HepG2 (cell line): ENCODE data around the gene PLCL2. TPM values are rescaled to one million over a fixed set of nuclear protein-coding genes. Genes with fewer than 3 reads are reported as not detected.

Experiments
- ATAC-seq: fragments of 200-7000 bp; cut with Tn5 transposase; 3 replicates; pipeline ENCODE4 v1.9.1; 2020; ENCODE audit warnings: mild to moderate bottlenecking, moderate library complexity
- BruUV-seq: library from RNA; stranded (reverse); fragments of 400-500 nt; replicated peaks from 2 replicates; lab custom pipeline; 2021; lab: Mats Ljungman, UMichigan
- CTCF ChIA-PET: fragments of 300-600 bp; formaldehyde crosslinking; extraction: SDS; loops from one replicate; lab custom pipeline; 2021; ENCODE audit warnings: low total read pairs, inconsistent platforms, low intra/inter-chr PET ratio; lab: Yijun Ruan, JAX
- POLR2A ChIA-PET: fragments of 350-600 bp; sonication (Branson Sonifier 250); formaldehyde crosslinking; loops from one replicate; lab custom pipeline; 2020; ENCODE audit warnings: antibody characterized with exemption, inconsistent platforms; lab: Yijun Ruan, JAX
- DNase-seq: peaks from one replicate; pipeline ENCODE4 v3.0.0-alpha.2; 2015; ENCODE audit warnings: low spot score
- FAIRE-seq: peaks from 3 replicates; lab custom pipeline; 2011; peaks lifted over from hg19 to GRCh38; lab: Jason Lieb, UNC
- H2AFZ ChIP-seq: one replicate; pipeline ENCODE4 v1.6.1; 2011; ENCODE audit warnings: low read length, inconsistent platforms
- H3K27ac ChIP-seq: fragments of 300-600 bp; 3 replicates; pipeline ENCODE4 v1.8.0; 2011; ENCODE audit warnings: mixed run types, mild to moderate bottlenecking, mixed read lengths, low read length, inconsistent platforms; ENCODE audit not compliant: insufficient read depth; ENCODE audit errors: extremely low read length
- H3K27me3 ChIP-seq, 2 experiments: fragments of 200-600 bp in 1 of 2; 2 replicates in 1 of 2; 3 replicates in 1 of 2; pipeline versions ENCODE4 v1.6.0 to v1.8.0; 2011; ENCODE audit warnings: low read length in 2 of 2, mild to moderate bottlenecking in 2 of 2, moderate library complexity in 2 of 2, inconsistent platforms in 1 of 2; ENCODE audit not compliant: insufficient read depth in 2 of 2, control insufficient read depth in 1 of 2
- H3K36me3 ChIP-seq, 2 experiments: fragments of 200-600 bp in 1 of 2; replicated peaks in 1 of 2; 2 replicates in 1 of 2; 3 replicates in 1 of 2; pipeline versions ENCODE4 v1.5.1 to v1.8.0; 2011; ENCODE audit warnings: low read length in 2 of 2, inconsistent platforms in 1 of 2; ENCODE audit not compliant: insufficient read depth in 2 of 2, control insufficient read depth in 1 of 2
- H3K4me1 ChIP-seq: 2 replicates; pipeline ENCODE4 v1.5.1; 2012; ENCODE audit warnings: low read length, inconsistent platforms; ENCODE audit not compliant: insufficient read depth
- H3K4me2 ChIP-seq: 2 replicates; pipeline ENCODE4 v1.6.0; 2011; ENCODE audit warnings: low read depth, low read length, inconsistent platforms
- H3K4me3 ChIP-seq, 3 experiments: fragments of 200-600 bp in 1 of 3; sonication (generic), shearing (Covaris generic) in 1 of 3; replicated peaks in 1 of 3; 2 replicates each; pipeline ENCODE4 v1.5.1; 2011 to 2016; ENCODE audit warnings: low read length in 3 of 3, inconsistent platforms in 2 of 3, low read depth in 2 of 3, mild to moderate bottlenecking in 2 of 3, control low read depth in 1 of 3, mixed read lengths in 1 of 3; ENCODE audit not compliant: insufficient read depth in 1 of 3
- H3K79me2 ChIP-seq: one replicate; pipeline ENCODE4 v1.6.1; 2011; ENCODE audit warnings: low read length, inconsistent platforms; ENCODE audit not compliant: insufficient read depth
- H3K9ac ChIP-seq: 2 replicates; pipeline ENCODE4 v1.6.0; 2011; ENCODE audit warnings: mild to moderate bottlenecking, low read depth, low read length, inconsistent platforms; ENCODE audit not compliant: insufficient read depth
- H3K9me3 ChIP-seq: 2 replicates; pipeline ENCODE4 v1.5.1; 2012; ENCODE audit warnings: mild to moderate bottlenecking, low read length
- H4K20me1 ChIP-seq: 2 replicates; pipeline ENCODE4 v1.6.0; 2011; ENCODE audit warnings: inconsistent platforms, mild to moderate bottlenecking, low read length, moderate library complexity; ENCODE audit not compliant: insufficient read depth
- BCL6 ChIP-seq: IDR thresholded peaks from 2 replicates; pipeline ENCODE4 v1.6.1; 2016; ENCODE audit warnings: missing genetic modification reagents, missing compliant biosample characterization
- BORCS8-MEF2B ChIP-seq: sonication (generic); formaldehyde crosslinking; IDR thresholded peaks from 2 replicates; pipeline ENCODE4 v1.8.0; 2022; ENCODE audit warnings: mild to moderate bottlenecking, missing genetic modification reagents
- NFRKB ChIP-seq: fragments of 450-650 bp; IDR thresholded peaks from 2 replicates; pipeline ENCODE4 v1.6.1; 2017
- ZBTB40 ChIP-seq, 2 experiments: fragments of 450-650 bp in 1 of 2; sonication (generic) in 1 of 2; formaldehyde crosslinking in 1 of 2; IDR thresholded peaks; 2 replicates each; pipeline versions ENCODE4 v1.6.1 to v1.8.0; 2016 to 2022; ENCODE audit warnings: antibody characterized with exemption in 1 of 2, mild to moderate bottlenecking in 1 of 2, missing genetic modification reagents in 1 of 2
- WGBS: methylation state at CpG from one replicate; pipeline ENCODE4 v1.1.6; 2017; ENCODE audit warnings: low lambda C conversion rate; 5-methylcytosine and 5-hydroxymethylcytosine counted together
- in situ Hi-C: cut with HindIII; loops from 2 replicates; pipeline ENCODE4 v1.10.0; 2017; ENCODE audit warnings: low pct_unique_long_range_greater_than_20kb; ENCODE audit not compliant: extremely low pct_ligation_motif_present
- intact Hi-C: fragments of 100-400 bp; cut with micrococcal nuclease; formaldehyde crosslinking; loops from one replicate; pipeline ENCODE4 v1.10.0; 2022; ENCODE audit not compliant: unreplicated experiment
- polyA plus RNA-seq, 8 experiments: library from polyadenylated mRNA; depleted of rRNA in 3 of 8; stranded (reverse) in 7 of 8; unstranded in 1 of 8; fragments of >200 nt; fragmentation: Illumina TruSeq in 4 of 8; extraction: Trizol in 4 of 8; gene quantifications; 2 replicates each; pipeline versions ENCODE4 v1.2.1 to v1.2.3, GENCODE V29; 2011 to 2016; ENCODE audit warnings: low read depth in 4 of 8, missing spikeins in 1 of 8, mixed read lengths in 1 of 8; ENCODE audit not compliant: insufficient read depth in 1 of 8
- total RNA-seq, 5 experiments: library from RNA; depleted of rRNA; stranded (reverse); fragments of >200 nt; fragmentation: Illumina TruSeq; extraction: Trizol; gene quantifications; 2 replicates each; pipeline ENCODE4 v1.2.3, GENCODE V29; 2016; ENCODE audit warnings: low read depth in 1 of 5

PLCL2 gene
- total and polyA plus RNA-seq, 2 of the 13 experiments (the other 11 are each of a cell fraction or from before 2014, with no cell fraction given): not detected

DNA sequence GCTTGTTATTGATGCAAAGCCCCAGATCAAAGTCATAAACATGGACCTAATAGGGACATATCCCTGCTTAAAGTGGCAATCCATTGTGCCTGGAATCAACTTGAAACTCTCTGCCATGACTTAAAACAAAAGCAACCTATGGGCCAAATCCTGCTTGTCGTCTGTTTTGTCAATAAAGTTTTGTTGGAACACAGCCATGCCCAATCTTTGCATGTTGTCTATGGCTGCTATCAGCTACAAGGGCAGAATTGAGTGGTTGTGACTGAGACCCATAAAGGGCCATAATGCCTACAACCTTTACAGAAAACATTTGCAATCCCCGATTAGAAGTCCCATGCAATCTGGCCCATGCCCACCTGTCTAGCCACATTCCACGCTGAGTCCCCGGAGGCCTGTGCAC is 235.4 kb downstream of the PLCL2 start:
- Histone ChIP-seq H3K9ac (no peak overlapping the region), H3K9me3 (no peaks in the 10 kb centered on the region; the same call in 1 of the 2 replicates), H3K36me3 (no peaks in the 10 kb centered on the region), H3K27me3 (peaks cover 0 to 4% of the 10 kb centered on the region in 2 experiments; a peak in 2 of 5 replicates), H3K79me2 (no peaks in the 10 kb centered on the region), H3K4me1 (no peaks in the 10 kb centered on the region), H2AFZ (no peak overlapping the region), H3K4me2 (no peak overlapping the region), H4K20me1 (no peaks in the 10 kb centered on the region), H3K4me3 (no peak overlapping the region), H3K27ac (no peak overlapping the region)
- POLR2A ChIA-PET: no interaction called here
- in situ Hi-C loops: no loop called here
- FAIRE-seq: no peak
- DNase-seq: no peak
- no TSS peak for BruUV-seq
- intact Hi-C loops: no loop called here
- TF ChIP-seq BCL6 (CRISPR knock-in tag) (no peak), ZBTB40 (IDR thresholded peaks at IDR 0.05) (no peak), ZBTB40 (CRISPR knock-in tag; IDR thresholded peaks at IDR 0.05) (peak; percentile 78), NFRKB (no peak), BORCS8-MEF2B (CRISPR knock-in tag) (no peak)
- no peak for ATAC-seq
- CTCF ChIA-PET: no interaction called here
- 0% methylated on average over 3 of the region's 4 CpGs for WGBS
